AG08395 (cell line): ENCODE results near the gene TBC1D14.

Source experiments
- DNase-seq: peaks from one replicate; pipeline ENCODE4 v3.0.0; 2012; ENCODE audit warnings: mixed read lengths, low spot score

The TBC1D14 gene

DNA sequence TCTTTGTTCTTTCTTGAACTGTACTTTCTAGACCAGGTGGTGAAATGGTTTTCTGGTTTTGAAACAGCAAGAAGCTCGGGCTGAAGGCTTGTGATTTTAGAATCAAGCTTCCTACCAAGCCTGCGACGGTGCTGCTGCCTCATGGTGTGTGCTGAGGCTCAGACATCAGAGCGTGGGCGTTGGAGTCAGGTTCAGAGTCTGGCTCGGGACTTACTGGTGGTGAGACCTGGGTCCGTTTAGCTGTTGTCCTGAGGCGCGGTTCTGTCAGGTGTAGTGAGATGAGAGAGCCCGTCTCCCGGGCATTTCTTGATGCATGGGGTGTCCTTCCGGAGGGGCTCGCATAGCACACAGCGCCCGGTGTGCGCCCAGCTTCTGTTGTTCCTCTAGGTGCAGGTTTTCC is 113.9 kb downstream of the TBC1D14 start:
- DNase-seq = no peak

DNA sequence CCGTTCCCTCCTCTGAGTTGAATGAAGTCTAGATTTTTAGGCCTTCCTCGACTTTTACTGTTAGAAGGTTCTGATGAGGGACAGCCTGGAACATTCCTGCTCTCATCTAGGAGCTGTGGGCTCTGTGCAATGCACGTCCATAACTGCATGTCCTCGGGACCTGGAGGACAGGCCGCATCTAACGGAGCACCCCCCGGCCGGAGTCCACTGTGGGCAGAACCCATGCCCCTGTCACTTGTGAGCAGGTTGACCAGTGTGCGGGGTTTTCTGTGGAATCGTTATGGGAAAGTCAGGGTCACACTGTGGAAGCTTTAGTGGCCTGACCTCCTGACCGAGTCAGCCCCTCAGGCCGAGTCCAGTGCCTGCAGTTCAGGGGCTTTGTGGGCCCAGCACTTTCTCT is 114.3 kb downstream of the TBC1D14 start:
- no peak for DNase-seq

DNA sequence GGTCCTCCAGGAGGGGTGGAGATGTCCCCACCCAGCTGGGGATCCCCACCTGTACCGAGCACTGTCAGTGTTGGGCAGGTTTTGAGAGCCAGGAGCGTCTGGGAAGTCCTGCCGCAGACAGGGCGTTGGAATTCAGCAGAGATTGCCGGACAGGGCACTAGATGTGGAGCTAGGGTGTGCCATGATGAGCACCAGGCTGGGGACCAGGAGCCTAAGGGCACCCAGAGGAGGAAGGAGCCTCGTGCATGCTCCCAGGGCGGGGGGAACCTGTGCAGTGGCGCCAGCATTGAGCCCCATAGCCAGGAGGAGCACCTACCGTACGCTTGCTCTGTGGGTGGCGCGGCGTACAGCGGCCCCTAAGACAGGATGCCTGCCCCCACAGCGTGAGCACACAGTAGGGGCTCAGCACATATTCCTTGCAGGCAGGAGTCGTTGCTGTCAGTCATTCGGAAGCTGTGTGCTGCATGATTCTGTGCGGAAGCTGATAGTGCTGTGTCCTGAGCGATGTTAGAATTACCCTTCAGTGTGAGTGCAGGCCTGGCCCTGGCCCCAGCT is 114.8 kb downstream of the TBC1D14 start:
- DNase-seq = no peak

DNA sequence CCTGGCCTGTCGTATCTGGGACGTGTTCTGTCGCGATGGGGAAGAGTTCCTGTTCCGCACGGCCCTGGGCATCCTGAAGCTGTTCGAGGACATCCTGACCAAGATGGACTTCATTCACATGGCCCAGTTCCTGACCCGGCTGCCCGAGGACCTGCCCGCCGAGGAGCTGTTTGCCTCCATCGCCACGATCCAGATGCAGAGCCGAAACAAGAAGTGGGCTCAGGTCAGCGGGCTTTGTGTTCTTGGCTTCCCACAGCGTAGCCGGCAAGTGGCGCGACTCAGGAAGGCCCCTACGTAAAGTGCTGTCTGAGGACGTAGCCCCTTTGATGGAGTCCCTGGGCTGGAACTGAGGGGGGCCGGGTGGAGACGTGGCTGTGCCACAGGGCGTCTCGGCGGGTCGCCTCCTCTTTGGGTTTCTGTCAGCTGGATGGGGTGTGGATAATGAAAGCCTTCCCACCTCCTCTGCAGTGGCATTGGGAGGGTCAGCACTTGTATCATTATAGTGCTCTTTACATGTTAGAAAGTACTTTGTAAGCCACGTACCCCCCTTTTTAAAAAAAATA is 115.5 kb downstream of the TBC1D14 start:
- no peak for DNase-seq

DNA sequence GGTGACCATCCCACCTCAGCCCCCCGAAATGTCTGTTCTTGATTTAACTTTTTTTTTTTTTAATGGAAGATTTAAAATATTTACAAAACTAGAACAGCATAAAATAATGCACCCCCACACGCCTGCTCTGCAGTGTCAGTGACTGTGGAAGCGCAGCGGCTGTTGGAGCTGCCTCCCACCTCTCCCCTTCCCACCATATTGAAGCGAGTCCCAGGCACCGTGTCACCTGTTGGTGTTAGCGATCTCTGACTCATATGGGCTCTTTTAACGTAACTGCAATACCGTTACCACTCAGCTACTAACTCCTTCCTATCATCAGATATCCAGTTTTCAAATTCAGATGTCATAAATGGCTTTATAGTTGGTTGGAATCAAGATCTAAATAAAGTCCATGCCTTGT is 116.5 kb downstream of the TBC1D14 start:
- DNase-seq = no peak

DNA sequence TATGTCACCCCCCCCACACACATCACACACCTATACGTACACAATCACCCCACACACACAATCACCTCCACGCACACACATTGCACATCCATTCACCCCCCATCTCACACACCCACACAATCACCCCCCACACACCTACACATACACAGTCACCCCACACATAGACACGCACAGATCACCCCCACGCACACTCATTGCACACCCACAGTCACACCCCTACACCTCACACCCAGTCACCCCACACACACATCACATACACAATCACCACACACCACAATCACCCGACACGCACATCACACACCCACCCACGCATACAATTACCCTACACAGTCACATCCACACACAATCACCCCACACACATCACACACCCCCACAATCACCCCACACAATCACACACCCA is 117.7 kb downstream of the TBC1D14 start:
- DNase-seq = no peak

DNA sequence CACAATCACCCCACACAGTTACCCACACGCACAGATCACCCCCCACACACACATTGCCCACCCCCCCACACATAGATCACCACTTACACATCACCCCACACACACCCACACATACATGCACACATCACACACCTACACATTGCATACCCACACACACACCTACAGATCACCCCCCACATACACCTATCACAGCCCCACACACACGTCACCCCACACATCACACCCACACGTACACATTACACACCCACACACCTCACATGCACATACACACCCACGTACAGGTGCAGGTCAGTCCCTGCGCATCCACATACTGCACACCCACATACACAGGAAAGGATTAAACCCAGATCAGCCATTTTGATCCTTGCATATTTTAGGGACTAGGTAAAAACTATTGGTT is 118.3 kb downstream of the TBC1D14 start:
- no peak for DNase-seq

DNA sequence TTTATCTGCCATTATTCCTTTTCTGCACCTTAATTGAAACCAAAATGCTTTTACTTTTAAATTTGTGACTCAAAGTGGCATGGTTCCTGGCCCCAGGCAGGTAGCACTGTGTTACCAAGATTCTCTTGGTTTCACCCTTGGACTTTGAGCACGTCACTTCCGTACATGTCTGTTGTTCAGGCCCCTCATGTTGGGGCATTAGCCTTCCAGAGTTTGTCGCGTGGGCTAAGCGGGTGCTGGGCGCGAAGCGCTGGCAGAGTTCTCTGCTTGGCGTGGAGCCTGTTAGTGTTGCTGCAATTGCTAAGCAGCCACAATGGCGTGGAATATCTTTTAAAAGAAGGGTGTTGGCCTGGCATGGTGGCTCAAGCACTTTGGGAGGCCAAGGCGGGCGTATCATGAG is 119.6 kb downstream of the TBC1D14 start:
- no peak for DNase-seq

DNA sequence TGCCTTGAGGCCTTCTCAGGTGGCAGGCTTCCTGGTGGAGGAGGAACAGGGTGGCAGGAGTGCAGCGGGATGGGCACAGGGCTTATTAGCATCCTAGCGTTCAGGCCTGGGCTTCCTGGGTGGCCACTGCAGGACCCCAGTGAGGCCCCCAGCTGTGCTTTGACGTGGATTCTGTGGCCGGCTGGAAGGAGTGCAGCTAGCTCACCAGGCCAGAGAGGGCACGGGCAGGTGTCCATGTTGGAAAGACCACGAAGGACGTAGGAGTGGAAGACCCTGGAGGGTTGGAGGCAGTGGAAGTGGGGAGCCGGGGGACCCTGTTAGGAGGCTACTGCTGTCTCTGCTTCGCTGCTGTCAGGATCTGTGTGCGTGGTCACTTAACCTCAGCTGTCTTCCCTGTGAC is 120.3 kb downstream of the TBC1D14 start:
- DNase-seq = no peak

DNA sequence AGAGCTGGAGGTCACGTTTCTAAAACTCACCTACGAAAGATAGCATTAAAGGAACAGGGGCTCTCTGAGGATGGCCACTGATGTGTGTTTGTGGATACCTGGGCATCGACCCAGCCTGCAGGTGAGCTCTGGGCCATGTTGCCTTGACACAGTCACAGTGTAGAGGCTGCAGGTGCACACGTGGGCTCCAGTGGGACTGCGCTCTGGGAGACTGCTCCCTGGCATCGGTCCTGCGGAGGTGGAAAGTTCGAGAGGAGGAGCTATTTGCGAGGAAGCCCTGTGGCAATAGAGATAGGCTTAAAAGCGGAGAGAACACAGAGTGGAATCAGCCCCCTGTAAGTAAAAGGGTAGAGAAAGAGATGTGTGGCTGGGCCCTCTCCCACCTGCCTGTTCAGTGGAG is 121.2 kb downstream of the TBC1D14 start:
- no peak for DNase-seq

DNA sequence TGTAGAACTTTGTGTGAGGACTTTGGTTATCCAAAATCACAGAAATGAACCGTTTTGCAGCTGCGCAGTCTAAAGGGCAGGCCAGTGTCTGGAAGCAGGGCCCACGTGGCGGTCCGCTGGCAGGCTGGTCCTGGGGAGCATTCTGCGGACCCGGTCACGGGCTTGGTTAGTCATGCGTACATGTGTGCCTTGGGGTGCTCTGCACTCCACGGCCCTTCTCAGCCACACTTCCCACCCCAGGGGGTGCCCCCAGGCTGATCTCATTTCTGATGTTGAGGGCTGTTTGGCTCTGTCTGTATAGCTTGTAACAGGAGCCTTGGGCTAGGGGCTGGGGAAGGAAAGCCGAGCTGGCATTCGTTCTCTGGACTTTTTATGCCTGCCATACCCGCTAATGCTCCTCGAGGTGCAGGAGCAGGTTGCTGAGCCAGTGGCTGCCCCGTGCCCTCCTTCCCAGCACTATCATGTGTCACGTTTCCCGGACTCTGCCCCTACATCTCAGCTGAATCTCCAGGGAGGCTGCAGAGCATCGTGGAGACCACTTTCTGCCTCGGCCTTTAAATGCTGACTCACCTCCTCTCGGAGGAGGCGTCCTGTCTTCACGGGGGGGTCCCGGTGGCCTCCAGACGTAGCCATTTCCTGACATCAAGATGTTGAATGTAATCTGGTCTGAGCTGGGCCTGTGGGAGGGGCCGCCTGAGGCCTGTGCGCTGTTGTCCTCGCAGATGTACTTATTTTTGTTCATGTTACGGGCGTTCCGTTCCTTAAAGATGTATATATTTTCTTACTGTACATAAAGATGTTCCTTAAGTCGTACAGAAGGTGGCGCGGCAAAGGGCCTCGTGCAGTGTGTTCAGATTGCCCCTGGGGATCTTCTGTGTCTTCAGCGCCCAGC is 122.2 kb downstream of the TBC1D14 start:
- no peak for DNase-seq

DNA sequence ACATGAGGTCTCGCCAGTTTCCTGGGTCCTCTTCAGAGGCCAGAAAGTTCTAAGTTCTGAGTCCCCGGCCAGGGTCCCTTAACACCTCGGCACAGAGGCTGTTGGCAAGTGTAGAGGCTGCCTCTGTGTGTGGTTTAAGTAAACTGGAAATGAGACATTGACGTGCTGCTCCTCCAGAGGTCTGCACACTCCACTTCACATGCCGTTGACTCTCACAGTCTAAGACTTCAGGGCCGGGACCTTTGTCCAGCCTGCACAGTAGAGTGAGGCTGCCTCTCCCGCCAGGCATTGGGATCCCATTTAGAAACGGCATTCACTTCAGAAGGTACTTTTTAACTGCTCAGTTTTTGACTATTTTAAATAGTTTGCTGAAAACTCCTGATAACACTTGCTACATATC is 123.0 kb downstream of the TBC1D14 start:
- no peak for DNase-seq

DNA sequence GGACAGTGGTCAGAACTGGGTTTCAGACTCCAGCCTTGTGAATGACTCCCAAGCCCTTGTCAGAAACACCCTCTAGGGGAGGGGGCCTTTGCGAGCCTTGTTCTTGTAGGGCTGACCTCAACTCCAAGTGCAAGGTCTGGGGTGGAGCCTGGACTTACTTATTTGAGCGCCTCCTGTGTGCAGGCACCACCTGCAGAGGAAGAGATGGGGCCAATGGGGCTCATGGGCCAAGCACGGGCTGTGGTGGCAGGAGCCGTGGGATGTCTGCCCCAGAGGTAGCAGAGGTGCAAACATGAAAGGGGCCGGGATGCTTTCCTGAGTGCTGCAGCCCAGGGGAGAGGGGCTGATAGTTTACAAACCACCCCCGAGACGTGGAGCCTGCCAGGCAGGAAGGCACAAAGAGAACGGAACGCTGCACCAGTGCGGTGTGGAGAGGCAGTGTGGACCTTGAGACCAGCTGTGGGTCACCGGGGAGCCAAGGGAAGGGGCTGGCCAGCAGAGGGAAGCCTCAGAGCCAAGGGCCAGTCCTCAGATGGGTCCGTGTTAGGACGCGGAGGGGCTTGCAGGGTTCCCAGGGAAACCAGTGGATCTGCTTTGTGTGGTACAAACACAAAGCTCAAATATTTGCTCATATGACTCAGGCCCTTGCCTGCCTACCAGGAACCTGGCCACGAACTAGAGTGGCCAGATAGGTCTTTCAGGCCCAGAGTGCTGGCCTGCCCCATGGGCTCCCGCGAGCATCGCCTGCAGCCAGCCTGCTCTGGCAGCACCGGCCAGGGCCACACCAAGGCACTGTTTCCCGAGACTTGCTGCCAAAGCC is 124.8 kb downstream of the TBC1D14 start:
- DNase-seq = peak; percentile 76

DNA sequence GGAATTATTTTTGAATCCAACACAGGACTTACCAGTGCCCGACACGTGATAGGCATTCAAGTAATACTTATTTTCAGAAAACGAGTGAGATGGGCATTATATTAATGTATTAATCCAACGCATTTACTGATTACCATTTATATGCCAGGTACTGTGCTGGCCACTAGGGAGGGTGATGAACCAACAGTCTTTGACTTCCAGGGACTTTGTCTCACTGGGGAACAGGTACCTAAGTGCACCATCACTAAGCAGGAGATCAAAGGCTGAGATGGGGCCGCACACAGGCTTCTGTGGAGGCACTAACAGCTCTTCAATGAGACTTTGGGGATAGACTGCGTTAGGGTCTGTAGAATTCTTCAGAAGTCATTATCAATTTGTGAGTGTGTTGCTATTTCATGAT is 127.8 kb downstream of the TBC1D14 start:
- no peak for DNase-seq

DNA sequence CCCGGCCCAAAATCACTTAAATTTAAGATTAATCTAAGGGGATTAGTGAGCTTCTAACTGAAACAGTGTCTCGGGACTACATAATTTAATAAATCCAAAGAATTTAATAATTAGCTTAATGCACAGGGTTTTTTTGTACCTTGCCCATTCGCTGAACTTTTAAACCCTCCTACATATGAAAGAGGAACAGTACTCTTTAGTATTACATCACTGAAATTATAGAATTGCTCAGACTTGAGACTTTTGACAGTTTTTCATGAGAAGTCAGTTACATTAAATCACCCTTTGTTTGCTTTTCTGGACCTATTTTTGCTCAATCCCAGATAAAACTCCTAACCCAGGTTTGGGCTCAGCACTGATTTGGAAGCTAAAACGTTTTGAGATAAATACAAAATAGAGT is 131.1 kb downstream of the TBC1D14 start:
- no peak for DNase-seq

DNA sequence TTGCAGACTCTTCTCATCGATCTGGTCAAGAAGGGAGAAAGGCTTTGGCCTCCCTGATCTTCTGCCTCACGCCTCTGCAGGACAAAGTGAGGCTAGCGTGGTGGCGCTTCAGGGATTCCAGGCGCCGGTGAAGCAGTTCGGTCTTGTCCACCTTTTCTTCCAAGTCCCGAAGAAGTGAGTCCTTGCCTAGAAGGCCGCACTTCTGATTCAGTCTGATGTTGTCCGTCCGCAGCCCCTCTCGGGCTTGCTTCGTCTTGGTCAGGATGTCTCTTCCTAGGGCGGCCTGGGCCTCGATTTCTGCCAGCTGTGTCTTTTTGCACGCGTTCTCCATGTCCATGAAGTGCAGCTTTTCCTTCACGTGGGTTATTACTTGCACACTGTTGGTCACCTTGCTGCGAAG is 131.6 kb downstream of the TBC1D14 start:
- DNase-seq = no peak

DNA sequence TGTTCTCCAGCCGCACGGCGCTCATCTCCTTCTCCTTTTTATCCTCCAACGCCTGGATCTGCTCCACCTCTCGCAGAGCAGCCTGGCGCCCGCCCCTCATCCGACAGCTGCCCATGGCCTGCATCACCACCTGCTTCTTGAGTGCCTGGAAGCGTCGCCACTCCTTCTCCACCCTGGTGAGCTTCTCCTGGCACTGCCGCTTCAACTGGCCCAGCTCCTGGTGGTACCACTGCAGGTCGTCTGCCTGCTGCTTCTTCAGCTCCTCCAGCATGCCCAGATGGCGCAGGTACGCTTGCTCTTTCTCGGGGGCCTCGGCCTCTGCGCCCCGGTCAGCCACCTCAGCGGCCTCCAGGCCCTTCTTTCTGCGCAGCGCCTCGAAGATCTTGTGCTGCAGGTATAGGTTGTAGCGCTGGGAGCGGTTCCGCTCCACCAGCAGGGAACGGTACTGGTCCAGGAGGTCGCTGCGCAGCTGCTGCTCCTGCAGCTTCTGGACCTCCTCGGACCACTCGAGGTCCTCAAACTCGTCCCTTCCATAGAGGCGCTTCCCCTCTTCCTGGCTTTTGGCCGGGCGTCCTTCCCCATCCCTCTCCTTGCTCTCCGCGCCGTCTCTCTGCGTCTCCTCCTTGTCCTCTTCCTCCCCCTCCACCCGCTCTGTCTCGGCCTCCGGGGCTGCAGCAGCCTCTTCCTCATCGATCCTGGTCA is 132.3 kb downstream of the TBC1D14 start:
- no peak for DNase-seq

DNA sequence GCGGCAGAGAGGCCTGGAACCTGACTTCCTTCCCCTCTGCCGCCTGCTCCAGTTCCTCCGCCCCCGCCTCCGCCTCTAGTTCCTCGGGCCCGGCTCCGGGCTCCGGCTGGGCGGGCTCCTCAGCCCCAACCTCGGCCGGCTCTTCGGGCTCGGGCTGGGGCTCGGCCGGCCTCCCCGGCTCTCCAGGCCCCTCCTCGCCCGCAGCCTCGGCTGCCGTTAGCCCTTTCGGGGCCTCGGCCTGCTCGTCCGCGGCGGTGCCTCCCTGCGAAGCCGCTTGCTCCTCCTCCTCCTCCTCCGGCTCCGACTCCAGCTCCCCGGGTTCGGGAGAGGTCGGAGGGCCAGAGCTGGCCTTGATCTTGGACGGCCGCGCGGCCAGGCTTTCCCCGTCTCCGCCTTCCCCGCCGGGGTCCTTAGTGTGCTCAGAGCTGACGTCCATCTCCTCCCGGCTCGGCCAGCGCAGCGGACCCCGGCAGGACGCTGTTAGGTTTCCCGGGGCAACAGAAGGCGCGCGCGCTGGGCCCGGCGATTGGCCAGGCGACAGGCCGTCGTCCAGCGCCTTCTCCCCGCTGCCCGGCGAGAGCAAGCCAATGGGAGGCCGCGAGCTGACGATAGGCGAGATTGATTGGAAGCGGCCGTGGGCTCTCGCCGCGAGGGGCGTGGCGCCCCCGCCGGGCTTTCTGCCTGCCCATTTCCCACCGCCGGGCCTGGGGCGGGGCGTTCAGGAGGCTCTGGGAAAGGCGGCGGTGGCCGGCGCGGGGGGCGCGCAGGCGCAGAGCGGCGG is 133.1 kb downstream of the TBC1D14 start:
- peak; percentile 100 for DNase-seq

DNA sequence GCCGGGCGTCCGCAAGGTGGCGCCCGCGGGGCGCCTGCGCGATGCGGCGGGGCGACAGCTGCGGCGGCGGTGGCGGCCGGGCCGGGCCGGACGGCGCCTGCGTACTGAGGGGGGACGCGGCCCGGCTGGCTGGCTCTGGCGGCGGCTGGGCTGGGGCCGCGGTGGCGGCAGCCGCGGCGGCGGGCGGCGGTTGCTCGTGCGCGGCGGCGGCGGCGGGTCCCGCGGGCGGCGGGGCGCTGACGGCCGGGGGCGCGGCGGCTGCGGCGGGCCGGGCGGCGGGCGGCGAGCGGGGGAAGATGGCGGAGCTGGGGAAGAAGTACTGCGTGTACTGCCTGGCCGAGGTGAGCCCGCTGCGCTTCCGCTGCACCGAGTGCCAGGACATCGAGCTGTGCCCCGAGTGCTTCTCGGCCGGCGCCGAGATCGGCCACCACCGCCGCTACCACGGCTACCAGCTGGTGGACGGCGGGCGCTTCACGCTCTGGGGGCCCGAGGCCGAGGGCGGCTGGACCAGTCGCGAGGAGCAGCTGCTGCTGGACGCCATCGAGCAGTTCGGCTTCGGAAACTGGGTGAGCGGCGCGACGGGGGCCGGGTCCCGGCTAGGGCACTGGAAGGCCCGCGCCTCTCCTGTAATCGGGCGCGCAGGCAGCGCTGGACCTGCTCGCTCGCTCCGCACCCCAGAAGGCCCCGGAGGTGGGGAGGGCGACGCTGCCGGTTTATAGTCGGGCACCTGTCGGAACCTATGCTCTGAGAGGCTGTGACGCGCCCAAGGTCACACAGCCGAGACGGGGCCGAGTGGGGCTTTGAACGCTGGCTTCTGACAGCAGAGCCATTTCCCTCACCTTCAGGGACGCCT is 133.9 kb downstream of the TBC1D14 start, which contains the start of gene TADA2B:
Gene TADA2B (plus strand): TSS at position 89 of the 853 bp plus-strand sequence. CDS start 208 bp downstream, at position 297.
- DNase-seq = no peak
